Measurements from ENCODE around the gene MRPL40.

DNA sequence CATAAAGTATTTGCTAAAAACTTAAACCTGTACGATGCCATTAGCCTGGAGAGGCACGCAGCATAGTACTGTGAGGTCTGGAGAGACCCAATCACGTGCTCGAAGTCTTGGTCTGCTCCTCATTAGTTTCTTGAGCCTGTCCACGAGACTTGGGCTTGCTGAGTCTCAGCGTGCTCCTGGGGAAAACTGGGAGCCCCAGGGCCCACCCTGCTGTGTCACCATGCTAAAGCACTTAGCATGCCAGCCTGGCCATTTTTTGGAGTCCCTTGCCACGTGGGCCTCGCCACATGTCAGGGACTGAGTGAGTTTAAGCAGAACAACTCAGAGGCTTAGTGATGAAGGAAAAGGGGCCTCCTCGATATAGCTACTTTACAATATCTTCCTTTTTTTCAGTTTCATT, 50.0 kb downstream of the MRPL40 start:
- TF ChIP-seq, protein P1, sequence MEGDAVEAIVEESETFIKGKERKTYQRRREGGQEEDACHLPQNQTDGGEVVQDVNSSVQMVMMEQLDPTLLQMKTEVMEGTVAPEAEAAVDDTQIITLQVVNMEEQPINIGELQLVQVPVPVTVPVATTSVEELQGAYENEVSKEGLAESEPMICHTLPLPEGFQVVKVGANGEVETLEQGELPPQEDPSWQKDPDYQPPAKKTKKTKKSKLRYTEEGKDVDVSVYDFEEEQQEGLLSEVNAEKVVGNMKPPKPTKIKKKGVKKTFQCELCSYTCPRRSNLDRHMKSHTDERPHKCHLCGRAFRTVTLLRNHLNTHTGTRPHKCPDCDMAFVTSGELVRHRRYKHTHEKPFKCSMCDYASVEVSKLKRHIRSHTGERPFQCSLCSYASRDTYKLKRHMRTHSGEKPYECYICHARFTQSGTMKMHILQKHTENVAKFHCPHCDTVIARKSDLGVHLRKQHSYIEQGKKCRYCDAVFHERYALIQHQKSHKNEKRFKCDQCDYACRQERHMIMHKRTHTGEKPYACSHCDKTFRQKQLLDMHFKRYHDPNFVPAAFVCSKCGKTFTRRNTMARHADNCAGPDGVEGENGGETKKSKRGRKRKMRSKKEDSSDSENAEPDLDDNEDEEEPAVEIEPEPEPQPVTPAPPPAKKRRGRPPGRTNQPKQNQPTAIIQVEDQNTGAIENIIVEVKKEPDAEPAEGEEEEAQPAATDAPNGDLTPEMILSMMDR (IDR thresholded peaks at IDR 0.05) = no peak
- no peak for TF ChIP-seq POLR2A (IDR thresholded peaks at IDR 0.05; ENCODE audit: low read depth)
